OCI-LY7 (cell line): Measurements from ENCODE around the gene TM9SF4.

Experiments used
- EZH2phosphoT487 ChIP-seq: fragments of 200-600 bp; sonication (generic); IDR thresholded peaks from 2 replicates; pipeline ENCODE4 v1.6.1; 2018; ENCODE audit warnings: low read depth, borderline replicate concordance, mild to moderate bottlenecking, mixed run types, antibody characterized with exemption, low read length, moderate library complexity, mixed read lengths
- TF ChIP-seq, protein P1 (sequence below): fragments of 200-600 bp; sonication (generic); conservative IDR thresholded peaks from 2 replicates; pipeline ENCODE4 v1.5.1; 2014; ENCODE audit warnings: mild to moderate bottlenecking, antibody characterized with exemption, low read length, moderate library complexity, mixed read lengths

GRCh38 chr20:32142991-32143390 lies 33.5 kb downstream of the TM9SF4 start:
- TF ChIP-seq, protein P1, sequence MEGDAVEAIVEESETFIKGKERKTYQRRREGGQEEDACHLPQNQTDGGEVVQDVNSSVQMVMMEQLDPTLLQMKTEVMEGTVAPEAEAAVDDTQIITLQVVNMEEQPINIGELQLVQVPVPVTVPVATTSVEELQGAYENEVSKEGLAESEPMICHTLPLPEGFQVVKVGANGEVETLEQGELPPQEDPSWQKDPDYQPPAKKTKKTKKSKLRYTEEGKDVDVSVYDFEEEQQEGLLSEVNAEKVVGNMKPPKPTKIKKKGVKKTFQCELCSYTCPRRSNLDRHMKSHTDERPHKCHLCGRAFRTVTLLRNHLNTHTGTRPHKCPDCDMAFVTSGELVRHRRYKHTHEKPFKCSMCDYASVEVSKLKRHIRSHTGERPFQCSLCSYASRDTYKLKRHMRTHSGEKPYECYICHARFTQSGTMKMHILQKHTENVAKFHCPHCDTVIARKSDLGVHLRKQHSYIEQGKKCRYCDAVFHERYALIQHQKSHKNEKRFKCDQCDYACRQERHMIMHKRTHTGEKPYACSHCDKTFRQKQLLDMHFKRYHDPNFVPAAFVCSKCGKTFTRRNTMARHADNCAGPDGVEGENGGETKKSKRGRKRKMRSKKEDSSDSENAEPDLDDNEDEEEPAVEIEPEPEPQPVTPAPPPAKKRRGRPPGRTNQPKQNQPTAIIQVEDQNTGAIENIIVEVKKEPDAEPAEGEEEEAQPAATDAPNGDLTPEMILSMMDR, result no peak
- no peak for TF ChIP-seq EZH2phosphoT487
